Neural progenitor cell (in vitro differentiated cells): Measurements from ENCODE around the gene DAP3. TPM values are rescaled to one million over a fixed set of nuclear protein-coding genes. Genes with fewer than 3 reads are reported as not detected.
A peak's percentile ranks its signal among the peaks of the same experiment; 100 is the strongest.
"Not testable (repeated sequence)": the region's sequence is repeated elsewhere in the genome, so short reads cannot be mapped to it uniquely, and the experiment has no call there.

Experiments used
- DNase-seq: peaks from one replicate; pipeline ENCODE4 v3.0.0-alpha.2; 2016; ENCODE audit warnings: low spot score
- H2AFZ ChIP-seq: fragments of 200-600 bp; sonication (generic); replicated peaks from 2 replicates; pipeline ENCODE4 v1.6.1; 2016; ENCODE audit warnings: antibody characterized with exemption
- H3F3A ChIP-seq: fragments of 200-600 bp; sonication (generic); 2 replicates; pipeline ENCODE4 v1.6.1; 2016; ENCODE audit warnings: antibody characterized with exemption, low read depth
- H3K27ac ChIP-seq: fragments of 200-600 bp; sonication (generic); 2 replicates; pipeline ENCODE4 v1.5.1; 2016; ENCODE audit warnings: mild to moderate bottlenecking
- H3K27me3 ChIP-seq: fragments of 200-600 bp; sonication (generic); 2 replicates; pipeline ENCODE4 v1.6.1; 2016; ENCODE audit warnings: mild to moderate bottlenecking, moderate library complexity
- H3K36me3 ChIP-seq: fragments of 200-600 bp; sonication (generic); 2 replicates; pipeline ENCODE4 v1.5.1; 2016
- H3K4me1 ChIP-seq: fragments of 200-600 bp; sonication (generic); 2 replicates; pipeline ENCODE4 v1.6.1; 2016; ENCODE audit warnings: mixed run types
- H3K4me2 ChIP-seq: fragments of 200-600 bp; sonication (generic); 2 replicates; pipeline ENCODE4 v1.6.1; 2016
- H3K4me3 ChIP-seq: fragments of 200-600 bp; sonication (generic); 2 replicates; pipeline ENCODE4 v1.5.1; 2016
- H3K79me2 ChIP-seq: fragments of 200-600 bp; sonication (generic); 2 replicates; pipeline ENCODE4 v1.6.1; 2016; ENCODE audit warnings: low read depth
- H3K9ac ChIP-seq: fragments of 200-600 bp; sonication (generic); 2 replicates; pipeline ENCODE4 v1.6.1; 2016
- H3K9me3 ChIP-seq: fragments of 200-600 bp; sonication (generic); 2 replicates; pipeline ENCODE4 v1.5.1; 2016; ENCODE audit warnings: low read depth
- H4K20me1 ChIP-seq: fragments of 200-600 bp; sonication (generic); 2 replicates; pipeline ENCODE4 v1.6.1; 2016; ENCODE audit warnings: low read depth
- H3K27ac Mint-ChIP-seq: 3 replicates; pipeline ENCODE4 v1.8.0; 2021; ENCODE audit warnings: mixed read lengths
- H3K27me3 Mint-ChIP-seq: 2 replicates; pipeline ENCODE4 v1.8.0; 2022; ENCODE audit warnings: low read depth, mild to moderate bottlenecking, inconsistent platforms, moderate library complexity, mixed read lengths; ENCODE audit not compliant: insufficient read depth
- H3K36me3 Mint-ChIP-seq: 3 replicates; pipeline ENCODE4 v1.8.0; 2021; ENCODE audit warnings: mixed read lengths
- H3K4me1 Mint-ChIP-seq: 3 replicates; pipeline ENCODE4 v1.8.0; 2021; ENCODE audit warnings: mixed read lengths
- H3K4me3 Mint-ChIP-seq: 3 replicates; pipeline ENCODE4 v1.8.0; 2021; ENCODE audit warnings: mild to moderate bottlenecking, moderate library complexity, mixed read lengths
- H3K9me3 Mint-ChIP-seq: 3 replicates; pipeline ENCODE4 v1.8.0; 2020; ENCODE audit warnings: mixed read lengths
- CTCF ChIP-seq: fragments of 200-600 bp; sonication (generic); IDR thresholded peaks from 2 replicates; pipeline ENCODE4 v1.5.1; 2017; ENCODE audit warnings: antibody characterized with exemption, mild to moderate bottlenecking
- EZH2 ChIP-seq: fragments of 200-600 bp; sonication (generic); IDR thresholded peaks from 2 replicates; pipeline ENCODE4 v1.6.1; 2017; ENCODE audit warnings: antibody characterized with exemption, mild to moderate bottlenecking, moderate library complexity
- EZH2phosphoT487 ChIP-seq: fragments of 200-600 bp; sonication (generic); IDR thresholded peaks from 2 replicates; pipeline ENCODE4 v1.6.1; 2017; ENCODE audit warnings: antibody characterized with exemption
- total RNA-seq: library from RNA; depleted of rRNA; stranded (reverse); fragments of >200 nt; gene quantifications from 2 replicates; pipeline ENCODE4 v1.2.3, GENCODE V29; 2015; ENCODE audit warnings: low replicate concordance

The DAP3 gene
- total RNA-seq, 1 donor from 2014 or later = 70.9 TPM

GRCh38 chr1:155678027-155678426 is 10.9 kb upstream of the DAP3 start:
- Mint-ChIP-seq H3K36me3 (peaks cover 41% of the 10 kb centered on the region), H3K4me1 (no peaks in the 10 kb centered on the region), H3K27me3 (peaks cover 6% of the 10 kb centered on the region), H3K27ac (no peak overlapping the region), H3K4me3 (no peak overlapping the region), H3K9me3 (no peaks in the 10 kb centered on the region)
- H3K4me1 ChIP-seq = no peaks in the 10 kb centered on the region
- H2AFZ ChIP-seq = no peak overlapping the region
- H3K27me3 ChIP-seq = no peaks in the 10 kb centered on the region
- H4K20me1 ChIP-seq = peaks cover 25% of the 10 kb centered on the region
- no peak overlapping the region for H3K9ac ChIP-seq
- H3K4me2 ChIP-seq = no peak overlapping the region
- no peaks in the 10 kb centered on the region for H3K9me3 ChIP-seq
- TF ChIP-seq EZH2phosphoT487 = no peak
- TF ChIP-seq EZH2 = no peak
- TF ChIP-seq CTCF = no peak
- H3K79me2 ChIP-seq = peaks cover 31% of the 10 kb centered on the region
- no peaks in the 10 kb centered on the region for H3F3A ChIP-seq
- no peak overlapping the region for H3K27ac ChIP-seq
- H3K36me3 ChIP-seq = peaks cover 9% of the 10 kb centered on the region
- no peak overlapping the region for H3K4me3 ChIP-seq
- no peak for DNase-seq

- not testable (repeated sequence) for H3K27ac Mint-ChIP-seq
These were observed 9.9 kb upstream of the DAP3 start for GRCh38 chr1:155678992-155679391.

GRCh38 chr1:155680531-155680930 is 8.4 kb upstream of the DAP3 start:
- no peak overlapping the region for H3K4me2 ChIP-seq
- Mint-ChIP-seq H3K27ac (peak overlapping the region; percentile 46), H3K36me3 (peaks cover 34% of the 10 kb centered on the region), H3K4me3 (no peak overlapping the region), H3K9me3 (no peaks in the 10 kb centered on the region), H3K4me1 (peaks cover 5% of the 10 kb centered on the region), H3K27me3 (peaks cover 3% of the 10 kb centered on the region)
- peaks cover 40% of the 10 kb centered on the region for H4K20me1 ChIP-seq
- H3K4me3 ChIP-seq = no peak overlapping the region
- H3K36me3 ChIP-seq = peaks cover 9% of the 10 kb centered on the region
- no peaks in the 10 kb centered on the region for H3K27me3 ChIP-seq
- H2AFZ ChIP-seq = no peak overlapping the region
- TF ChIP-seq EZH2 = no peak
- TF ChIP-seq CTCF = no peak
- TF ChIP-seq EZH2phosphoT487 = no peak
- DNase-seq = no peak
- no peaks in the 10 kb centered on the region for H3F3A ChIP-seq
- no peaks in the 10 kb centered on the region for H3K9me3 ChIP-seq
- H3K27ac ChIP-seq = no peak overlapping the region
- H3K9ac ChIP-seq = no peak overlapping the region
- peaks cover 56% of the 10 kb centered on the region for H3K79me2 ChIP-seq
- no peaks in the 10 kb centered on the region for H3K4me1 ChIP-seq

More at GRCh38 chr1:155678992-155679391, 9.9 kb upstream of the DAP3 start:
- H3K27me3 Mint-ChIP-seq, H2AFZ ChIP-seq, H3K9me3 ChIP-seq, H3K4me1 ChIP-seq, H3K27me3 ChIP-seq, H3K4me3 Mint-ChIP-seq, H3K36me3 ChIP-seq, H3K9ac ChIP-seq, H3F3A ChIP-seq, DNase-seq, H3K4me2 ChIP-seq, H3K9me3 Mint-ChIP-seq, H3K4me1 Mint-ChIP-seq, H3K27ac ChIP-seq, H3K4me3 ChIP-seq: not testable (repeated sequence)
- H3K36me3 Mint-ChIP-seq = peaks cover 37% of the 10 kb centered on the region
- Histone ChIP-seq H3K79me2 (peaks cover 41% of the 10 kb centered on the region), H4K20me1 (peaks cover 34% of the 10 kb centered on the region)

GRCh38 chr1:155681776-155682175 is 7.1 kb upstream of the DAP3 start:
- Mint-ChIP-seq H3K4me3 (no peak overlapping the region), H3K27me3 (peaks cover 3% of the 10 kb centered on the region), H3K27ac (no peak overlapping the region), H3K4me1 (peaks cover 14% of the 10 kb centered on the region), H3K9me3 (no peaks in the 10 kb centered on the region), H3K36me3 (peaks cover 31% of the 10 kb centered on the region)
- no peak for TF ChIP-seq CTCF
- no peak for TF ChIP-seq EZH2phosphoT487
- TF ChIP-seq EZH2 = no peak
- Histone ChIP-seq H3K4me2 (no peak overlapping the region), H4K20me1 (peaks cover 48% of the 10 kb centered on the region), H3K9ac (no peak overlapping the region), H3F3A (no peaks in the 10 kb centered on the region), H3K27me3 (no peaks in the 10 kb centered on the region), H3K4me3 (no peak overlapping the region), H3K4me1 (no peaks in the 10 kb centered on the region), H3K27ac (no peak overlapping the region), H2AFZ (no peak overlapping the region), H3K9me3 (no peaks in the 10 kb centered on the region), H3K36me3 (peaks cover 9% of the 10 kb centered on the region), H3K79me2 (peaks cover 69% of the 10 kb centered on the region)
- no peak for DNase-seq

DNA sequence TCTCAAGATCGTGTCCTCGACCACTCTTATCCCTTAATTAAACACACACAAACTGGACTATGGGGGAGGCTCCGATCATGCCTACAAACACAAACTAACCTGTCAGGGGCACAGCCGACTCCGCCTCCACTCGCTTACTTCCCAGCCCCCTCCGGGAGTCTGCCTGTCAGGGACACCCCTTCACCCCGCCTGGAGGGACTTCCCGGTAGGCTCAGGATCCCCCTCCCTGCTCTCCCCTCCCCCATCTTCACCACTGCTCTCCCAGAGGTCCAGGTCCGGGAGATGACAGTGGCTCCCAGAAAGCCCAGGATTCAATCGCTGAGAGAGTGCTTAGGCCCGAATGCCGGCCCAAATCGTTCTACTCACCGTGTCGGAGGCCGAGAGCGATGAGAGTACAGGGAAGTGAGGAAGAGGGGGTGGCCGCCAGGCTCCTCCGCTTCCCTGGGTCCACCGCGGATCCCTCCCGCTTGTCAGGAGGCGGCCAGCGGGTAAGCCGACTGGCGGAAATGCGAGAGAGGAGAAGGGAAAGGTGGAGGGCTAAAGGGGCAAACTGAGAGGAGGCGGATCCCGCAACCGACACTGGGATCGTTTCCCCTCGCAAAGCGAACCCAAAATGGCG is 1.1 kb upstream of the DAP3 start:
- not testable (repeated sequence) for H3K36me3 ChIP-seq, H3K27me3 Mint-ChIP-seq, H3K4me1 ChIP-seq, H3K9me3 ChIP-seq, H3K9me3 Mint-ChIP-seq, H3F3A ChIP-seq, H3K27me3 ChIP-seq
- Histone ChIP-seq H3K79me2 (peaks cover 92% of the 10 kb centered on the region), H2AFZ (peak overlapping the region; percentile 100), H3K9ac (peak overlapping the region; percentile 100), H3K4me3 (peak overlapping the region; percentile 100), H3K4me2 (peak overlapping the region; percentile 94), H4K20me1 (peaks cover 25% of the 10 kb centered on the region), H3K27ac (peak overlapping the region; percentile 100)
- H3K36me3 Mint-ChIP-seq = peaks cover 32% of the 10 kb centered on the region
- peak; percentile 78 for DNase-seq
- peaks cover 29% of the 10 kb centered on the region for H3K4me1 Mint-ChIP-seq
- peak overlapping the region; percentile 93 for H3K27ac Mint-ChIP-seq
- H3K4me3 Mint-ChIP-seq = peak overlapping the region; percentile 97
